GM18951 (cell line): ENCODE measurements around the gene COL5A1.
"Not testable (repeated sequence)": the region's sequence is repeated elsewhere in the genome, so short reads cannot be mapped to it uniquely, and the experiment has no call there.

Source experiments
- POLR2A ChIP-seq: IDR thresholded peaks from 4 replicates; pipeline ENCODE4 v1.6.1; 2011; ENCODE audit warnings: mild to moderate bottlenecking; ENCODE audit not compliant: insufficient read length, insufficient read depth; ENCODE audit errors: extremely low read depth
- in situ Hi-C: fragments of 300-500 bp; cut with MboI; formaldehyde crosslinking; loops from one replicate; pipeline ENCODE4 v1.12.0; 2022; ENCODE audit warnings: low sequenced_read_pairs, mixed read lengths, inconsistent platforms; ENCODE audit not compliant: unreplicated experiment

Gene COL5A1

DNA sequence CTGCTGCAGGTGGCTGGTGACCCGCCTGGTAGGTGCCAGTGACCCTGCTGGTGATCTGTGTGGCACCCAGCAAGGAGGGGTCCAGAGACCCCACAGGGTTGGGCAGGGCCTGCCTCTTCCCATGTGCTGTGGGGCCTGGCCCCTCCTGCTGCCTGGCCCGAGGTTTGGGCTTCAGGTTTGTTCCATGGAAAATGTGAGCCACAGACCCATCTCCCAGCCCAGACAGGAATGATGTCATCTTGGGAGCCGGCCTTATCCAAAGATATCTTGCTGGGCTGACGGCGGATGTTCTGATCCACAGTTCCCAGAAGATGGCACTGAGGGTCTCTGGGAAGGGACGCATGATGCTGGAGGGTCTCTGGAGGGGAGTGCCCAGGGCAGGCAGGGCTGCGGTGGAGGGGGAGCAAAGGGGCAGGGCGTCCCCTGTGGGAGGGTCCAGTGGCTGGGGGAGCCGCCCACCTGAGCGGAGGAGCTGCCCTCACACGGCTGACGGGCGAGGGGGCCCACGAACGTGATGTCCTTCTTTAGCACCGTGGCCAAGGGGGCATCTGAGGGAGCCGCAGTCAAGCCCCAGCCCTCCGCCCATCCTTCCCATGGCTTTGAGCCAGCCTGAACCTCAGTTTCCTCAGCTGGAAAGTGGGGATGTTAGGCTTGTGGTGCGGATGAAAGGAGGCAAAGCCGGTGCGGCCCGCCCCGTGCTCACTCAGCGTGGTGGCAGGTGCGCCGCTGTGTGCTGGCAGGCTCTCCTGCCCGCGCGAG lies 68.1 kb downstream of the COL5A1 start:
- no peak for TF ChIP-seq POLR2A
- in situ Hi-C loops: no loop called here

DNA sequence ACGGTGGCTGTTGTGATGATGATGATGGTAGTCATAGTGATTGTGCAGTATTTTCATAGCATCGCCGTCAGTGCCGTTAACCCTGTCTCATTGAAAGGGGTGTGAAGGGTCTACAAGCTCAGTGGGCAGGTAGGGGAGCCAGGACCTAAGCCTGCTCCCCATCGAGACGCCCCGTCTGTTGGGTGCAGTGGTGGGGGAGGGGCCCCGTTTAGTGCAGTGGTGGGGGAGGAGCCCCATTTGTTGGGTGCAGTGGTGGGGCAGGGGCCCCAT lies 68.6 kb downstream of the COL5A1 start:
- no peak for TF ChIP-seq POLR2A
- in situ Hi-C loops: no loop called here

DNA sequence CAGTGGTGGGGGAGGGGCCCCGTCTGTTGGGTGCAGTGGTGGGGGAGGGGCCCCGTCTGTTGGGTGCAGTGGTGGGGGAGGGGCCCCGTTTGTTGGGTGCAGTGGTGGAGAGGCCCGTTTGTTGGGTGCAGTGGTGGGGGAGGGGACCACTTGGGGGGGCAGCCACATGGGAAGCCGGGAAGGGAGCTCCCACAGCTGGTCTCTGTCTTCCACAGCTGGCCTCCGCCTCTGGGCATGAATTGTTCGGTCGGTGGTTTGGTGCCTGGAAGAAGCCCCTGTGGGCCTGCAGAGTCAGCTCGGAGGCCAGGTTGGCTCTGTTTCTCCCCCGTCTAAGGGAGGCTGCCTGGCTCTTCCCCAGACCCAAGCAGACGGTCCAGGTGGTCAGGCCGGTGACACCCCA lies 69.3 kb downstream of the COL5A1 start:
- in situ Hi-C loops: no loop called here
- TF ChIP-seq POLR2A: no peak

DNA sequence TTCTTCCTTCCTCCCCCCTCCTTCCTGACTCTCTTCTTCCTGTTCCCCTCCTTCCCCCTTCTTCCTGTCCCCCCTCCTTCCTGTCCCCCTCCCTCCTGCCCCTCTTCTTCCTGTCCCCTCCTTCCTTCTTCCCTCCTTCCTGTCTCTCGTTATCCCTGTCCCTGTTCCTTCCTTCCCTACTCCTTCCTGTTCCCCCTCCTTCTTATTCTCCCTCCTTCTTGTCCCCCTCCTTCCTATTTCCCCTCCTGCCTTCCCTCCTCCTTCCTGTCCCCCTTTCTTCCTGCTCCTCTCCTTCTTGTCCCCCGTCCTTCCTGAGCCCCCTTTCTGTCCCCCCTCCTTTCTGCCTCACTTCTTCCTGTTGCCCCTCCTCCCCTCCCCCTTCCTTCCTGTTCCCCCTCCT lies 70.6 kb downstream of the COL5A1 start:
- TF ChIP-seq POLR2A: no peak
- in situ Hi-C loops: no loop called here

DNA sequence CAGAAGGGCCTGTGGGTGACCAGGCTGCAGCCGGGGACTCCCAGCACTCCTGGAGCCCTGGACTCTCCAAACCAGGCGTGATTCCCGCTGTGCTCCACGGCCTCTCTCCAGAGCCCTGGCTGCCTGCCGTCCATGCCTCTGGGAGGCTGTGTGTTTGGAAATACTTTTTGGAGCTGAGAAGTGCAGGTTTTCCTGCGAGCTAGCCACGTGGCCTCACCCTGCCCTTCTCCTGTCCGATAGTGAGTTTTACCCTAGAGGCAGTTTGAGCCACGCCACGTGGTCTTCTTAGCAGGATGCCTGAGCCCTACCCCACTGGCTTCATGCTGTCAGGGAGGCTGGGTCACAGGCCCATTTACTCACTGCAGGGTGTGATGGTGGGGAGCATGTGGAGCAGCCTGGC lies 71.3 kb downstream of the COL5A1 start:
- in situ Hi-C loops: no loop called here

DNA sequence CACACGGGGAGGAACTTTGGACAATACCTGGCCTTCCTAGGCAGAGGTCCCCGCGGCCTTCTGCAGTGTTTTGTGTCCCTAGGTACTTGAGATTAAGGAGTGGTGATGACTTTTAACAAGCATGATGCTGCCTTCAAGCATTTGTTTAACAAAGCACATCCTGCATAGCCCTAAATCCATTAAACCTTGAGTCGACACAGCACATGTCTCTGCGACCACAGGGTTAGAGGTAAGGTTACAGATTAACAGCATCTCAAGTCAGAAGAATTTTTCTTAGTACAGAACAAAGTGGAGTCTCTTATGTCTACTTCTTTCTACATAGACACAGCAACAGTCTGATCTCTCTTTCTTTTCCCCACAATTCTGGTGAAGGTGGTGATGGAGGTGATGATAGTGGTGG lies 73.9 kb downstream of the COL5A1 start:
- in situ Hi-C loops: not testable (repeated sequence)

More for the DNA sequence above, 71.3 kb downstream of the COL5A1 start:
- no peak for TF ChIP-seq POLR2A

DNA sequence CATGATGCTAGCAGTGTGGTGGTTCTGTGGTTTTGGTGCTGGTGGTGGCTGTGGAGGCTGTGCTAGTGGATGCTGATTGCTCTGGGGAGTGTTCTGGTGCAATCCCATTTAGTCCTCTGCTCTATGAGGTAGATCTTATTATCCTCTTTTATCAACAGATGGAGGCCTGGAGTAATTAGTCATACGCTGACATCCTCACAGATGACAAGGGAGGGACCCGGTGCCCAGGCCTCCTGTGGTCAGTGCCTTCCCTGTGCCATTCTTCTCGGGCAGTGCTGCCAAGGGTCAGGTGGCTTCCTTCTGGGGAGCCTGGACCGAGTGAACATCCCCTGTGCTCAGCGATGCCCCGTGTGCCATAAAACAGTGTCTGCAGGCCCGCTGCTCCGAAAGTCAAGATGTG lies 74.5 kb downstream of the COL5A1 start:
- in situ Hi-C loops: no loop called here
- TF ChIP-seq POLR2A: no peak

DNA sequence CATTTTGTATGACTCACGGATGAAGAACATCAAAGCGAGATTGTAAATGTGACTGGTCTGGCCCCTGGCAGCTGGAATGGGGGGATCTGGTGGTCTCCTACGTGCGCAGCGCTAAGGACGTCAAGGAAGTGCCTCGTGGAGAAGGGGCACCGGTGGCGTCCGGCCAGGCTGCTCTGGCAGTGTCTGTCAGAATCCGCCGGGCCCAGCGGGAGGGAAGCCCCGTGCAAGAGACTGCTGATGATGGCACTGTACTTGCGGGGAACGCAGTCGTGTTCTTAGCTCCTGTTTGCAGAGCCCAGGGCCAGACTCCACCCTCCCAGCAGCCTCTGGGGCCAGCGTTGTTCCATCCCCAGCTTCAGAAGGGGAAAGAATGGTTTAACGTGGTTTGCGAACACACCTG lies 75.5 kb downstream of the COL5A1 start:
- in situ Hi-C loops: no loop called here
- no peak for TF ChIP-seq POLR2A

DNA sequence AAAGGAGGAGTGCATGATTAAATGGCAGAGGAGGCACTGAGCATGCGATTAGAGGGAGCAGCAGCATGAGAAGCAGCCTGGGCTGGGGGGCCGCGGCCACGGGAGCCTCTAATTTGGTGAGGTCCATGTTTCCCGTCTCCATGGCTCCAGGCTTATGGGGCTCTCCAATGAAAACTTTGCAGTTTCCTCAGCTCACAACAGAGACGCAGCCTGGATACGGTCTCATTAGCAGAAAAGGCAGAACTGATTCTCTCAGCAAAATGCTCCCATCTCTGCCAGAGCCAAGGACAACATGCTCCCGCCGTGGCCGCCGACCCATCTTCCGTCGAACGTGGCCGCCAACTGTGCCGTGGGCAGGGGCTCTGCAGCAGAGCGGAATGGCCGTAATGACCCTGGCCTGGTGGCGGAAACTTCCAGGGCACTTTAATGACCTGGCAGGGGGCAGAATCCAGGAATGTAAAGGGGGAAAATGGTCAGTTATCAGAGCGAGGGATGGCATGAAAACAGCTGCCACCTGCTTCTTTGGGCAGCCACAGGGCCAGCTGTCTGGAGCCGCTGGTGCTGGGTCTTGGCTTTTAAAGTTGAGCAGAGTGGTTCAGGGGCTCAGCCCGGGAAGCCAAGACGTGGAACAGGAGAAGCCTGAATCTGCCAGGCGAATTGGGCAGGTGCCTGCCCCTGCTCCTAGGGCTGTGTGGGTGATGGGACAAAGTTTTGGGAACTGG lies 76.5 kb downstream of the COL5A1 start:
- in situ Hi-C loops: no loop called here
- TF ChIP-seq POLR2A: no peak

DNA sequence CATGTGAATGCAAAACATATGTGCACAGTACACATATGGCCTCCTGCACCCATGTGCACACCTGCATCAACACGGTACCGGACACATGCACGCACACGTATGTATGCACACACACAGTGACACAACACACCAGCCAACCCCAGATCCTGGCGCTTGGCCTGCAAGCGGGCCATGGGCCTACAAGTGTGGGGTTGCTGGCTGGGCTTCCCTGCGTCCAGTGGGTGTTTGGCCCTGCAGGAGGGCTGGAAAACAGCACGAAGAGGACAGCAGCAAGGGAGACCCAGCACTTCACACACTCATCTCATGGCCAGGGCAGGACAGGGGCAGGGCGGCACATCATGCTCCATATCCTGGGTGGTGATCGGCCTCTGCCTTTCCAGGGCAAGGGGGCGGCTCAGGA lies 77.7 kb downstream of the COL5A1 start:
- in situ Hi-C loops: no loop called here
- no peak for TF ChIP-seq POLR2A

DNA sequence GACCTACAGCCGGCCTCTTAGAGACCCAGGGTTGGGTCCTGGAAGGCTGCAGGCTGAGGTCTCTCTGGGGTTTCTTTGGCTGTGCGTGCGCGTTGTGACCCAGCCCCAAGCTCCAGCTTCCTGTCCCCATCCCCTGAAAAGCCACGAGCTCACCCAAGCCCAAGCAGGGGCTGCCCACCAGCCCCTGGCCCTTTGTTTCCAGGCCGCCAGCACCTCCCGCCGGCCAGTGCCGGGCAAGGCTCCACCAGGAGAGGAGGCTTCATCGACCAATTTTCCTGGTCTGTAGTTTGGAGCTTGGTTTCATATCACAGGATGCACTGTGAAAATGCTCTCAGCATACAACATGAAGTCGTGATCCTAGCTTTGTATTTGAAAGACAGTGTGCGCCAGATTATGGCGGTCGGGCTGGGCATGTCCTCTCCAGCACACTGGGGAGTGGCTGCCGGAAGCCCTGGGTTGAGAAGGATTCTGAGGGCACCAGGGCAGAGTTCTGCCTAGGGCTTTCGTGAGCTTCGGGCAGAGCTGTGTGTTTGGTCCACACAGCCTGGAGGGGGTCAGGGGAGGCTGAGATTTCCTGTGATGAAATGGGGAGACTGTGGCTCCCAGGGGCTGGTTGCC lies 78.6 kb downstream of the COL5A1 start:
- no peak for TF ChIP-seq POLR2A

DNA sequence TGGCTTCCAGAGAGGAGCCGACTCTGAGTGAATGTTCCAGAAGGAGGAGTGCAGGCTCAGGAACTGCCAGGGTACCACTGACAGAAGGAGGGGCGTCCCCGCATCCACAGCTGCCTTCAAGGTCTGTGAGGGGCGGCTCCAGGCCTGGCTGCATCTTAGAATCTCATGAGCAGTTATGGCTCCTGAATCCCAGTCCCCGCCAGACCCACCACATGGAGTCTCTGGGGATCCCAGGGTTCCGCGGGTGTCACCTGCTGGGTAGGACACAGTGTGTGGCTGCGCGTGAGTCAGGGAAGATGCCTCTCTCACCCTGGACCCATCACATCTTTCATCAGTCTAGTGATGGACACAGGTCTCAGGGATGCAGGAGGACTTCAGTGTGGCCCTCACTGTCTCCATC lies 79.2 kb downstream of the COL5A1 start:
- no peak for TF ChIP-seq POLR2A
- in situ Hi-C loops: no loop called here

More for the DNA sequence above, 78.6 kb downstream of the COL5A1 start:
- in situ Hi-C loops: no loop called here

DNA sequence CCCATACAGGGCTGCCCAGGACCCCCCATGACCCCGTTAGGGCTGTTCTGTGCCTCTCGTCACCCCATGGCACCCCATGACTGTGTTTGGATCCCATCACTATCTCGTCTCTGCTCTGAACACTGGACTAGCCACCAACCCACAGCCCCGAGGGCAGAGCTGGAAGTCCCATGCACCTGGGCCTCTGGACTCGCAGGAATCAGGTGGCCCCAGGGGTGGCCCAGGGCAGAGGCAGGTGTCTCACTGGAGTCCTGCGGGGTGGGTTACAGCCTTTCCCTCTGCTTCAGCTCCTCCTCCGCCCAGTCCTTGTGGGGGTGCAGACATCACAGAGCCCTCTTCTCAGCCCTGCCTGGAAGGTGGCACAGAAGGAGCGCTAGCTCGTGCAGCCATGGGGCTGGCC lies 79.7 kb downstream of the COL5A1 start:
- TF ChIP-seq POLR2A: no peak
- in situ Hi-C loops: no loop called here

DNA sequence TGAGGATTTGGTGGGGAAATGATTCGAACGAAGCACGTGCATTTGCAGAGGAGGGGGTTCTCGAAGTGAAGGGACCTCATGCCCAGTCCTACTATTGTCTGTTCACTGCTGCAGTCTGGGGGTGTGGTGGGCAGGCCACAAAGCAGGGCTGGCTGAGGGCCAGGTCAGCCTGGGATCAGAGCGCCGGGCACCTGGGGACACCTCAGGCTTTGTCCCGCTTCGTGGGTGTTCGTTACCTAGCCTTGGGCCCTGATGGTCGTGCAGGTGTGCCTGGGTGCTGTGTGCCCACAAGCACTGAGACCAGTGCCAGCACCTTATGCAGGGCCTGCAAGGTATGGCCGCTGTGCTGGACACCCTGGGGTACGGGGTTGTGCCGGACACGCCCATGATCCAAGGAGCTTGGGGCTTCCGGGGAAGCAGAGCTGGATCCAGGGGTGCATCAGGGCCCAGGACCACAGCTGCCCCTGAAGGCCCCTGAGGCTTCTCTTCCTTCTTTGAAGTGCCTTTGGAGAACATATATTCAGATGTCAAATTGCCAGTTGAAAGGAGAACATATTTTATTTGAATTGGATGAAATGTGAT lies 80.6 kb downstream of the COL5A1 start:
- in situ Hi-C loops: no loop called here
- no peak for TF ChIP-seq POLR2A
